MM.1S (cell line): ENCODE measurements around the gene PTPN1.

Experiments
- DNase-seq: peaks from one replicate; pipeline ENCODE4 v3.0.0-alpha.2; 2015
- H2AFZ ChIP-seq: fragments of 300-600 bp; sonication (generic); 2 replicates; pipeline ENCODE4 v1.6.0; 2016; ENCODE audit warnings: antibody characterized with exemption, low read length
- H3F3A ChIP-seq: fragments of 300-600 bp; sonication (generic); 2 replicates; pipeline ENCODE4 v1.6.1; 2016; ENCODE audit warnings: mild to moderate bottlenecking, antibody characterized with exemption, low read length, moderate library complexity, mixed read lengths; ENCODE audit not compliant: insufficient read depth
- H3K27ac ChIP-seq: fragments of 300-600 bp; sonication (generic); 2 replicates; pipeline ENCODE4 v1.5.1; 2016; ENCODE audit warnings: mild to moderate bottlenecking, low read length
- H3K27me3 ChIP-seq: fragments of 300-600 bp; sonication (generic); replicated peaks from 2 replicates; pipeline ENCODE4 v1.6.0; 2016; ENCODE audit warnings: low read length; ENCODE audit not compliant: insufficient read depth
- H3K36me3 ChIP-seq: fragments of 300-600 bp; sonication (generic); replicated peaks from 2 replicates; pipeline ENCODE4 v1.6.1; 2016; ENCODE audit warnings: mild to moderate bottlenecking, low read length, mixed read lengths; ENCODE audit not compliant: insufficient read depth
- H3K4me1 ChIP-seq: fragments of 300-600 bp; sonication (generic); 2 replicates; pipeline ENCODE4 v1.6.1; 2016; ENCODE audit warnings: low read length, mixed read lengths
- H3K4me2 ChIP-seq: fragments of 300-600 bp; sonication (generic); 2 replicates; pipeline ENCODE4 v1.6.0; 2016; ENCODE audit warnings: low read depth, low read length
- H3K4me3 ChIP-seq: fragments of 300-600 bp; sonication (generic); 2 replicates; pipeline ENCODE4 v1.5.1; 2016; ENCODE audit warnings: low read length, mixed read lengths
- H3K79me2 ChIP-seq: fragments of 300-600 bp; sonication (generic); 2 replicates; pipeline ENCODE4 v1.6.1; 2016; ENCODE audit warnings: mixed run types, low read length, mixed read lengths
- H3K9ac ChIP-seq: fragments of 300-600 bp; sonication (generic); 2 replicates; pipeline ENCODE4 v1.6.1; 2016; ENCODE audit warnings: low read length, mixed read lengths
- H3K9me2 ChIP-seq: fragments of 300-600 bp; sonication (generic); replicated peaks from 2 replicates; pipeline ENCODE4 v1.6.1; 2016; ENCODE audit warnings: mild to moderate bottlenecking, low read length, mixed read lengths; ENCODE audit not compliant: insufficient read depth
- H3K9me3 ChIP-seq: fragments of 300-600 bp; sonication (generic); replicated peaks from 2 replicates; pipeline ENCODE4 v1.6.1; 2016; ENCODE audit warnings: mild to moderate bottlenecking, low read length, mixed read lengths; ENCODE audit not compliant: insufficient read depth
- H4K20me1 ChIP-seq: fragments of 300-600 bp; sonication (generic); 2 replicates; pipeline ENCODE4 v1.6.1; 2016; ENCODE audit warnings: mild to moderate bottlenecking, low read length, moderate library complexity, mixed read lengths; ENCODE audit not compliant: insufficient read depth
- CTCF ChIP-seq: fragments of 300-600 bp; sonication (generic); IDR thresholded peaks from 2 replicates; pipeline ENCODE4 v1.5.1; 2016; ENCODE audit warnings: antibody characterized with exemption, low read length, mixed read lengths
- EZH2 ChIP-seq: fragments of 300-600 bp; sonication (generic); optimal IDR thresholded peaks from 2 replicates; pipeline ENCODE3; 2017; ENCODE audit warnings: low read depth, mild to moderate bottlenecking, antibody characterized with exemption, low read length, mixed read lengths
- EZH2phosphoT487 ChIP-seq: fragments of 300-600 bp; sonication (generic); IDR thresholded peaks from 2 replicates; pipeline ENCODE4 v1.6.1; 2018; ENCODE audit warnings: antibody characterized with exemption, low read length

The PTPN1 gene

GRCh38 chr20:50509923-50510705 is at the start of gene PTPN1:
Gene PTPN1 (plus strand): TSS chr20:50510383. CDS start chr20:50510528, 145 bp downstream.
- no peaks in the 10 kb centered on the region for H3K9me2 ChIP-seq
- H3K36me3 ChIP-seq = no peaks in the 10 kb centered on the region
- DNase-seq = peak; percentile 98
- H3K9me3 ChIP-seq = no peaks in the 10 kb centered on the region
- H3K4me1 ChIP-seq = peaks cover 26% of the 10 kb centered on the region
- H3K27me3 ChIP-seq = no peaks in the 10 kb centered on the region
- peak within 1 kb of the TSS; percentile 52; the same call in 1 of the 2 replicates for H3K27ac ChIP-seq
- peak within 1 kb of the TSS; percentile 95 for H2AFZ ChIP-seq
- H4K20me1 ChIP-seq = no peaks in the 10 kb centered on the region
- TF ChIP-seq EZH2 (no peak), EZH2phosphoT487 (no peak), CTCF (no peak)
- peaks cover 50% of the 10 kb centered on the region for H3K79me2 ChIP-seq
- peak within 1 kb of the TSS; percentile 89 for H3K9ac ChIP-seq
- H3K4me3 ChIP-seq = peak within 1 kb of the TSS; percentile 94
- peak within 1 kb of the TSS; percentile 95 for H3K4me2 ChIP-seq
- peaks cover 3% of the 10 kb centered on the region; the same call in 1 of the 2 replicates for H3F3A ChIP-seq

GRCh38 chr20:50460608-50461267 is 49.4 kb upstream of the PTPN1 start:
- H3K27ac ChIP-seq = no peak overlapping the region
- no peaks in the 10 kb centered on the region for H3K36me3 ChIP-seq
- peaks cover 11% of the 10 kb centered on the region; the same call in 1 of the 2 replicates for H3K27me3 ChIP-seq
- no peaks in the 10 kb centered on the region for H3K9me2 ChIP-seq
- H3K4me3 ChIP-seq = no peak overlapping the region
- peak; percentile 45 for DNase-seq
- no peaks in the 10 kb centered on the region for H3K4me1 ChIP-seq
- no peaks in the 10 kb centered on the region for H3F3A ChIP-seq
- H4K20me1 ChIP-seq = no peaks in the 10 kb centered on the region
- H3K79me2 ChIP-seq = no peaks in the 10 kb centered on the region
- TF ChIP-seq EZH2phosphoT487 (no peak), EZH2 (no peak), CTCF (peak; percentile 86)
- no peaks in the 10 kb centered on the region for H3K9me3 ChIP-seq
- no peak overlapping the region for H3K9ac ChIP-seq
- H3K4me2 ChIP-seq = no peak overlapping the region
- H2AFZ ChIP-seq = no peak overlapping the region

- Histone ChIP-seq H3K9me2 (no peaks in the 10 kb centered on the region), H3K27ac (no peak overlapping the region), H3F3A (no peaks in the 10 kb centered on the region), H3K36me3 (no peaks in the 10 kb centered on the region), H3K4me2 (no peak overlapping the region), H3K4me1 (no peaks in the 10 kb centered on the region), H3K9ac (no peak overlapping the region), H3K9me3 (no peaks in the 10 kb centered on the region), H3K27me3 (peaks cover 11% of the 10 kb centered on the region; the same call in 1 of the 2 replicates), H3K4me3 (no peak overlapping the region), H4K20me1 (no peaks in the 10 kb centered on the region), H2AFZ (no peak overlapping the region), H3K79me2 (no peaks in the 10 kb centered on the region)
- no peak for TF ChIP-seq CTCF
- no peak for DNase-seq
These were observed 48.0 kb upstream of the PTPN1 start for GRCh38 chr20:50462093-50462690.
